Aorta (tissue), 5 donors: Measurements from ENCODE around the gene ANKRD11. TPM values are rescaled to one million over a fixed set of nuclear protein-coding genes. Genes with fewer than 3 reads are reported as not detected.
"Not testable (repeated sequence)": the region's sequence is repeated elsewhere in the genome, so short reads cannot be mapped to it uniquely, and the experiment has no call there.

ENCODE experiments used
- ATAC-seq: fragments of 200-7000 bp; cut with Tn5 transposase; one replicate; pipeline ENCODE4 v1.9.1; 2022; ENCODE audit warnings: moderate library complexity; ENCODE audit not compliant: low FRiP score
- DNase-seq, 2 donors: peaks; one replicate each; pipeline ENCODE4 v3.0.0-alpha.2; 2020
- H3K27ac ChIP-seq, 2 donors: one replicate each; pipeline ENCODE4 v1.5.1; 2013; ENCODE audit warnings: low read length in 2 of 2, mild to moderate bottlenecking in 2 of 2, moderate library complexity in 2 of 2, control low read depth in 1 of 2, inconsistent platforms in 1 of 2, low read depth in 1 of 2
- H3K27me3 ChIP-seq, 2 donors: one replicate each; pipeline ENCODE4 v1.6.1; 2013; ENCODE audit warnings: control low read depth in 1 of 2, low read length in 1 of 2, mild to moderate bottlenecking in 1 of 2, moderate library complexity in 1 of 2; ENCODE audit not compliant: insufficient read depth in 2 of 2, control insufficient read depth in 1 of 2
- H3K36me3 ChIP-seq, 2 donors: one replicate each; pipeline ENCODE4 v1.6.1; 2013; ENCODE audit warnings: control low read depth in 1 of 2, low read length in 1 of 2, mild to moderate bottlenecking in 1 of 2; ENCODE audit not compliant: insufficient read depth in 2 of 2, control insufficient read depth in 1 of 2
- H3K4me1 ChIP-seq, 2 donors: one replicate each; pipeline ENCODE4 v1.6.1; 2013; ENCODE audit warnings: low read length in 2 of 2, control low read depth in 1 of 2, mild to moderate bottlenecking in 1 of 2, moderate library complexity in 1 of 2; ENCODE audit not compliant: insufficient read depth in 2 of 2, control insufficient read depth in 1 of 2
- H3K4me3 ChIP-seq, 2 donors: one replicate each; pipeline ENCODE4 v1.5.1; 2013; ENCODE audit warnings: low read length in 2 of 2, control low read depth in 1 of 2, mild to moderate bottlenecking in 1 of 2
- H3K9me3 ChIP-seq: one replicate; pipeline ENCODE4 v1.6.1; 2013; ENCODE audit warnings: mild to moderate bottlenecking, low read length; ENCODE audit not compliant: control insufficient read depth
- WGBS, 2 donors: extraction: QIAGEN DNeasy Blood & Tissue Kit; methylation state at CpG; one replicate each; pipeline ENCODE4 v1.1.7; 2013; 5-methylcytosine and 5-hydroxymethylcytosine counted together
- intact Hi-C, 2 donors: fragments of 100-400 bp; cut with DNase I; formaldehyde crosslinking; loops; one replicate each; pipeline versions ENCODE4 v1.14.2 to v1.15.0; 2022
- polyA plus RNA-seq, 2 donors: library from polyadenylated mRNA; stranded (reverse); fragments of 200-250 nt; gene quantifications; one replicate each; pipeline ENCODE4 v1.2.3, GENCODE V29; 2013
- total RNA-seq, 2 donors: library from RNA; stranded (reverse); fragmentation: NEBNext Ultra II Directional; extraction: Animal tissue kit (Norgen Biotek cat#: 25700); gene quantifications; one replicate each; pipeline ENCODE4 v1.2.1, GENCODE V29; 2021
- donor health status: healthy with polysubstance abuse.
- donor health status: Bipolar disorder and iron deficiency.
- donor health status: DM: no; HTN: no; CAD: no.
- donor health status: DM: no; HTN: no; CAD: no.
- donor health status: DM: yes; HTN: yes; CAD: no.

The ANKRD11 gene
- total and polyA plus RNA-seq, 4 donors: 34.6 to 139 (median 90.1) TPM

GRCh38 chr16:89383095-89384003 is 107.0 kb downstream of the ANKRD11 start:
- Histone ChIP-seq H3K27ac (no peak overlapping the region), H3K27me3 (no peaks in the 10 kb centered on the region), H3K4me3 (no peak overlapping the region), H3K4me1 (no peaks in the 10 kb centered on the region), H3K9me3 (no peaks in the 10 kb centered on the region), H3K36me3 (no peaks in the 10 kb centered on the region)
- intact Hi-C loops: no loop called here
- peak in 1 of 2 donors; percentile 66 for DNase-seq
- peak; percentile 41 for ATAC-seq
- 63 to 70% methylated on average over 29 of the region's 29 CpGs for WGBS, 2 donors

GRCh38 chr16:89382555-89382954 is 107.8 kb downstream of the ANKRD11 start:
- H3K36me3 ChIP-seq, DNase-seq, ATAC-seq, H3K4me1 ChIP-seq, H3K27ac ChIP-seq, intact Hi-C loops, H3K4me3 ChIP-seq, H3K27me3 ChIP-seq, H3K9me3 ChIP-seq: not testable (repeated sequence)
- WGBS, 2 donors: 83 to 86% methylated on average over 5 of the region's 5 CpGs

- no peaks in the 10 kb centered on the region for H3K4me1 ChIP-seq
- no peaks in the 10 kb centered on the region for H3K36me3 ChIP-seq
- 76 to 80% methylated on average over 14 of the region's 14 CpGs for WGBS, 2 donors
- ATAC-seq (no peak), DNase-seq (no peak)
- no peak overlapping the region for H3K27ac ChIP-seq
- H3K9me3 ChIP-seq: no peaks in the 10 kb centered on the region
- intact Hi-C loops: no loop called here
- no peak overlapping the region for H3K4me3 ChIP-seq
- no peaks in the 10 kb centered on the region for H3K27me3 ChIP-seq
These were observed 108.6 kb downstream of the ANKRD11 start for GRCh38 chr16:89381788-89382187.

- intact Hi-C loops: no loop called here
- Histone ChIP-seq H3K36me3 (no peaks in the 10 kb centered on the region), H3K4me3 (no peak overlapping the region), H3K27ac (no peak overlapping the region), H3K9me3 (no peaks in the 10 kb centered on the region), H3K27me3 (no peaks in the 10 kb centered on the region), H3K4me1 (no peaks in the 10 kb centered on the region)
- ATAC-seq: no peak
- peak in 1 of 2 donors; percentile 70 for DNase-seq
- 86 to 89% methylated on average over 15 of the region's 15 CpGs for WGBS, 2 donors
These were observed 109.7 kb downstream of the ANKRD11 start for GRCh38 chr16:89380681-89381080.

- 31 to 34% methylated on average over 27 to 29 of the region's 29 CpGs for WGBS, 2 donors
- Histone ChIP-seq H3K4me1 (no peaks in the 10 kb centered on the region), H3K27ac (no peak overlapping the region), H3K36me3 (no peaks in the 10 kb centered on the region), H3K9me3 (no peaks in the 10 kb centered on the region), H3K4me3 (no peak overlapping the region), H3K27me3 (no peaks in the 10 kb centered on the region)
- DNase-seq: peak in 1 of 2 donors; percentile 70
- ATAC-seq: peak; percentile 45
- intact Hi-C loops: no loop called here
These were observed 111.2 kb downstream of the ANKRD11 start for GRCh38 chr16:89378947-89379771.

GRCh38 chr16:89377453-89377848 is 112.9 kb downstream of the ANKRD11 start:
- ATAC-seq: no peak
- Histone ChIP-seq H3K27ac (no peak overlapping the region), H3K36me3 (no peaks in the 10 kb centered on the region), H3K4me3 (no peak overlapping the region), H3K27me3 (no peaks in the 10 kb centered on the region), H3K4me1 (no peaks in the 10 kb centered on the region), H3K9me3 (no peaks in the 10 kb centered on the region)
- 96% methylated on average over 8 of the region's 8 CpGs for WGBS, 2 donors
- intact Hi-C loops: no loop called here
- DNase-seq: no peak

GRCh38 chr16:89376812-89377452 is 113.4 kb downstream of the ANKRD11 start:
- H3K4me3 ChIP-seq: no peak overlapping the region
- intact Hi-C loops: no loop called here
- 93 to 95% methylated on average over 8 of the region's 8 CpGs for WGBS, 2 donors
- H3K4me1 ChIP-seq: no peaks in the 10 kb centered on the region
- H3K9me3 ChIP-seq: no peaks in the 10 kb centered on the region
- no peak for ATAC-seq
- H3K27ac ChIP-seq: no peak overlapping the region
- H3K27me3 ChIP-seq: no peaks in the 10 kb centered on the region
- no peaks in the 10 kb centered on the region for H3K36me3 ChIP-seq
- no peak for DNase-seq

- H3K9me3 ChIP-seq: no peaks in the 10 kb centered on the region
- H3K4me3 ChIP-seq: no peak overlapping the region
- intact Hi-C loops: no loop called here
- no peaks in the 10 kb centered on the region for H3K4me1 ChIP-seq
- DNase-seq: no peak
- H3K27me3 ChIP-seq: no peaks in the 10 kb centered on the region
- no peak for ATAC-seq
- H3K27ac ChIP-seq: no peak overlapping the region
- H3K36me3 ChIP-seq: no peaks in the 10 kb centered on the region
- 94 to 96% methylated on average over 10 of the region's 10 CpGs for WGBS, 2 donors
These were observed 114.7 kb downstream of the ANKRD11 start for GRCh38 chr16:89375686-89376085.
